ENCODE results near the gene ADRA2A. TPM values are rescaled to one million over a fixed set of nuclear protein-coding genes. Genes with fewer than 3 reads are reported as not detected.

ADRA2A gene
- polyA plus RNA-seq, 2 donors, result 0.08 to 0.51 TPM

GRCh38 chr10:111091833-111092232 is 15.0 kb downstream of the ADRA2A start:
- Histone ChIP-seq H3K4me1 (ENCODE audit: control insufficient read depth in 2 of 2, insufficient read depth in 2 of 2, low read length in 1 of 2) (no peaks in the 10 kb centered on the region), H3K27ac (ENCODE audit: low read depth in 2 of 2, low read length in 1 of 2) (no peak overlapping the region), H3K36me3 (ENCODE audit: control insufficient read depth in 2 of 2, insufficient read depth in 2 of 2, low read length in 1 of 2) (no peaks in the 10 kb centered on the region), H3K4me3 (ENCODE audit: low read depth in 1 of 2, low read length in 2 of 2) (no peak overlapping the region), H3K9me3 (ENCODE audit: control insufficient read depth in 2 of 2, insufficient read depth in 1 of 2, low read depth in 1 of 2, low read length in 1 of 2) (no peaks in the 10 kb centered on the region), H3K27me3 (ENCODE audit: control insufficient read depth in 1 of 2, insufficient read depth in 2 of 2, low read length in 2 of 2) (no peaks in the 10 kb centered on the region)
- 81 to 83% methylated on average over 7 of the region's 7 CpGs for whole genome bisulfite sequencing, 2 donors

GRCh38 chr10:111093741-111094380 is 17.0 kb downstream of the ADRA2A start:
- Histone ChIP-seq H3K4me1 (ENCODE audit: control insufficient read depth in 2 of 2, insufficient read depth in 2 of 2, low read length in 1 of 2) (no peaks in the 10 kb centered on the region), H3K27ac (ENCODE audit: low read depth in 2 of 2, low read length in 1 of 2) (no peak overlapping the region), H3K36me3 (ENCODE audit: control insufficient read depth in 2 of 2, insufficient read depth in 2 of 2, low read length in 1 of 2) (no peaks in the 10 kb centered on the region), H3K27me3 (ENCODE audit: control insufficient read depth in 1 of 2, insufficient read depth in 2 of 2, low read length in 2 of 2) (no peaks in the 10 kb centered on the region), H3K9me3 (ENCODE audit: control insufficient read depth in 2 of 2, insufficient read depth in 1 of 2, low read depth in 1 of 2, low read length in 1 of 2) (no peaks in the 10 kb centered on the region), H3K4me3 (ENCODE audit: low read depth in 1 of 2, low read length in 2 of 2) (no peak overlapping the region)
- 76 to 77% methylated on average over 3 of the region's 3 CpGs for WGBS, 2 donors

- 73 to 76% methylated on average over 1 of the region's 1 CpG for WGBS, 2 donors
- H3K27ac ChIP-seq (ENCODE audit: low read depth in 2 of 2, low read length in 1 of 2), result no peak overlapping the region
- no peaks in the 10 kb centered on the region for H3K27me3 ChIP-seq (ENCODE audit: control insufficient read depth in 1 of 2, insufficient read depth in 2 of 2, low read length in 2 of 2)
- H3K9me3 ChIP-seq (ENCODE audit: control insufficient read depth in 2 of 2, insufficient read depth in 1 of 2, low read depth in 1 of 2, low read length in 1 of 2), result no peaks in the 10 kb centered on the region
- H3K36me3 ChIP-seq (ENCODE audit: control insufficient read depth in 2 of 2, insufficient read depth in 2 of 2, low read length in 1 of 2), result no peaks in the 10 kb centered on the region
- H3K4me1 ChIP-seq (ENCODE audit: control insufficient read depth in 2 of 2, insufficient read depth in 2 of 2, low read length in 1 of 2), result peaks cover 0 to 2% of the 10 kb centered on the region in 2 donors
- H3K4me3 ChIP-seq (ENCODE audit: low read depth in 1 of 2, low read length in 2 of 2), result no peak overlapping the region
Measured at GRCh38 chr10:111098679-111099437, 22.0 kb downstream of the ADRA2A start.

GRCh38 chr10:111100198-111100597 is 23.4 kb downstream of the ADRA2A start:
- no peaks in the 10 kb centered on the region for H3K9me3 ChIP-seq (ENCODE audit: control insufficient read depth in 2 of 2, insufficient read depth in 1 of 2, low read depth in 1 of 2, low read length in 1 of 2)
- WGBS, 2 donors, result 56 to 60% methylated on average over 5 of the region's 5 CpGs
- no peak overlapping the region for H3K4me3 ChIP-seq (ENCODE audit: low read depth in 1 of 2, low read length in 2 of 2)
- H3K36me3 ChIP-seq (ENCODE audit: control insufficient read depth in 2 of 2, insufficient read depth in 2 of 2, low read length in 1 of 2), result no peaks in the 10 kb centered on the region
- peaks cover 0 to 2% of the 10 kb centered on the region in 2 donors for H3K4me1 ChIP-seq (ENCODE audit: control insufficient read depth in 2 of 2, insufficient read depth in 2 of 2, low read length in 1 of 2)
- no peak overlapping the region for H3K27ac ChIP-seq (ENCODE audit: low read depth in 2 of 2, low read length in 1 of 2)
- H3K27me3 ChIP-seq (ENCODE audit: control insufficient read depth in 1 of 2, insufficient read depth in 2 of 2, low read length in 2 of 2), result no peaks in the 10 kb centered on the region

- no peaks in the 10 kb centered on the region for H3K36me3 ChIP-seq (ENCODE audit: control insufficient read depth in 2 of 2, insufficient read depth in 2 of 2, low read length in 1 of 2)
- no peak overlapping the region for H3K4me3 ChIP-seq (ENCODE audit: low read depth in 1 of 2, low read length in 2 of 2)
- peaks cover 0 to 2% of the 10 kb centered on the region in 2 donors for H3K4me1 ChIP-seq (ENCODE audit: control insufficient read depth in 2 of 2, insufficient read depth in 2 of 2, low read length in 1 of 2)
- no peaks in the 10 kb centered on the region for H3K27me3 ChIP-seq (ENCODE audit: control insufficient read depth in 1 of 2, insufficient read depth in 2 of 2, low read length in 2 of 2)
- H3K9me3 ChIP-seq (ENCODE audit: control insufficient read depth in 2 of 2, insufficient read depth in 1 of 2, low read depth in 1 of 2, low read length in 1 of 2), result no peaks in the 10 kb centered on the region
- H3K27ac ChIP-seq (ENCODE audit: low read depth in 2 of 2, low read length in 1 of 2), result no peak overlapping the region
- 63 to 65% methylated on average over 4 of the region's 4 CpGs for WGBS, 2 donors
Measured at GRCh38 chr10:111101796-111102195, 25.0 kb downstream of the ADRA2A start.

- no peaks in the 10 kb centered on the region for H3K36me3 ChIP-seq (ENCODE audit: control insufficient read depth in 2 of 2, insufficient read depth in 2 of 2, low read length in 1 of 2)
- H3K27me3 ChIP-seq (ENCODE audit: control insufficient read depth in 1 of 2, insufficient read depth in 2 of 2, low read length in 2 of 2), result no peaks in the 10 kb centered on the region
- H3K9me3 ChIP-seq (ENCODE audit: control insufficient read depth in 2 of 2, insufficient read depth in 1 of 2, low read depth in 1 of 2, low read length in 1 of 2), result no peaks in the 10 kb centered on the region
- H3K4me1 ChIP-seq (ENCODE audit: control insufficient read depth in 2 of 2, insufficient read depth in 2 of 2, low read length in 1 of 2), result peaks cover 0 to 2% of the 10 kb centered on the region in 2 donors
- no peak overlapping the region for H3K4me3 ChIP-seq (ENCODE audit: low read depth in 1 of 2, low read length in 2 of 2)
- WGBS, 2 donors, result 52 to 70% methylated on average over 4 of the region's 4 CpGs
- no peak overlapping the region for H3K27ac ChIP-seq (ENCODE audit: low read depth in 2 of 2, low read length in 1 of 2)
Measured at GRCh38 chr10:111102359-111102837, 25.6 kb downstream of the ADRA2A start.

GRCh38 chr10:111103196-111103840 is 26.5 kb downstream of the ADRA2A start:
- WGBS, 2 donors, result 44 to 66% methylated on average over 7 of the region's 7 CpGs
- H3K27ac ChIP-seq (ENCODE audit: low read depth in 2 of 2, low read length in 1 of 2), result no peak overlapping the region

GRCh38 chr10:111104811-111105210 is 28.0 kb downstream of the ADRA2A start:
- no peaks in the 10 kb centered on the region for H3K36me3 ChIP-seq (ENCODE audit: control insufficient read depth in 2 of 2, insufficient read depth in 2 of 2, low read length in 1 of 2)
- H3K27me3 ChIP-seq (ENCODE audit: control insufficient read depth in 1 of 2, insufficient read depth in 2 of 2, low read length in 2 of 2), result no peaks in the 10 kb centered on the region
- 95 to 97% methylated on average over 20 of the region's 20 CpGs for WGBS, 2 donors
- no peak overlapping the region for H3K4me3 ChIP-seq (ENCODE audit: low read depth in 1 of 2, low read length in 2 of 2)
- H3K27ac ChIP-seq (ENCODE audit: low read depth in 2 of 2, low read length in 1 of 2), result no peak overlapping the region
- H3K9me3 ChIP-seq (ENCODE audit: control insufficient read depth in 2 of 2, insufficient read depth in 1 of 2, low read depth in 1 of 2, low read length in 1 of 2), result no peaks in the 10 kb centered on the region
- peaks cover 0 to 2% of the 10 kb centered on the region in 2 donors for H3K4me1 ChIP-seq (ENCODE audit: control insufficient read depth in 2 of 2, insufficient read depth in 2 of 2, low read length in 1 of 2)

More at GRCh38 chr10:111103196-111103840, 26.5 kb downstream of the ADRA2A start:
- no peaks in the 10 kb centered on the region for H3K27me3 ChIP-seq (ENCODE audit: control insufficient read depth in 1 of 2, insufficient read depth in 2 of 2, low read length in 2 of 2)
- peaks cover 0 to 2% of the 10 kb centered on the region in 2 donors for H3K4me1 ChIP-seq (ENCODE audit: control insufficient read depth in 2 of 2, insufficient read depth in 2 of 2, low read length in 1 of 2)
- H3K4me3 ChIP-seq (ENCODE audit: low read depth in 1 of 2, low read length in 2 of 2), result no peak overlapping the region
- no peaks in the 10 kb centered on the region for H3K36me3 ChIP-seq (ENCODE audit: control insufficient read depth in 2 of 2, insufficient read depth in 2 of 2, low read length in 1 of 2)
- no peaks in the 10 kb centered on the region for H3K9me3 ChIP-seq (ENCODE audit: control insufficient read depth in 2 of 2, insufficient read depth in 1 of 2, low read depth in 1 of 2, low read length in 1 of 2)

- Histone ChIP-seq H3K27me3 (ENCODE audit: control insufficient read depth in 1 of 2, insufficient read depth in 2 of 2, low read length in 2 of 2) (no peaks in the 10 kb centered on the region), H3K4me1 (ENCODE audit: control insufficient read depth in 2 of 2, insufficient read depth in 2 of 2, low read length in 1 of 2) (no peaks in the 10 kb centered on the region), H3K36me3 (ENCODE audit: control insufficient read depth in 2 of 2, insufficient read depth in 2 of 2, low read length in 1 of 2) (no peaks in the 10 kb centered on the region), H3K9me3 (ENCODE audit: control insufficient read depth in 2 of 2, insufficient read depth in 1 of 2, low read depth in 1 of 2, low read length in 1 of 2) (no peaks in the 10 kb centered on the region), H3K4me3 (ENCODE audit: low read depth in 1 of 2, low read length in 2 of 2) (no peak overlapping the region), H3K27ac (ENCODE audit: low read depth in 2 of 2, low read length in 1 of 2) (no peak overlapping the region)
- WGBS, 2 donors, result 92 to 93% methylated on average over 8 of the region's 8 CpGs
Measured at GRCh38 chr10:111106081-111106480, 29.3 kb downstream of the ADRA2A start.

All from esophagus (tissue), 2 donors.